ENCODE results near the gene FTSJ3.
"Not testable (repeated sequence)": the region's sequence is repeated elsewhere in the genome, so short reads cannot be mapped to it uniquely, and the experiment has no call there.

FTSJ3 gene

GRCh38 chr17:63822537-63822936, 4.9 kb downstream of the FTSJ3 start:
- Mint-ChIP-seq H3K9me3 (no peaks in the 10 kb centered on the region), H3K27ac (no peak overlapping the region), H3K4me3 (no peak overlapping the region), H3K4me1 (peaks cover 37% of the 10 kb centered on the region), H3K36me3 (peaks cover 35% of the 10 kb centered on the region), H3K27me3 (no peaks in the 10 kb centered on the region)

GRCh38 chr17:63821804-63822203, 5.7 kb downstream of the FTSJ3 start:
- Mint-ChIP-seq H3K4me1 (peaks cover 37% of the 10 kb centered on the region), H3K4me3 (peak overlapping the region; percentile 9), H3K27me3 (no peaks in the 10 kb centered on the region), H3K27ac (peak overlapping the region; percentile 80), H3K36me3 (peaks cover 32% of the 10 kb centered on the region), H3K9me3 (no peaks in the 10 kb centered on the region)

- Mint-ChIP-seq H3K4me3 (no peak overlapping the region), H3K36me3 (peaks cover 31% of the 10 kb centered on the region), H3K27me3 (no peaks in the 10 kb centered on the region), H3K9me3 (no peaks in the 10 kb centered on the region), H3K4me1 (peaks cover 37% of the 10 kb centered on the region), H3K27ac (peak overlapping the region; percentile 4)
These were observed 6.4 kb downstream of the FTSJ3 start for GRCh38 chr17:63820963-63821561.

- Mint-ChIP-seq H3K4me1 (peaks cover 30% of the 10 kb centered on the region), H3K27me3 (no peaks in the 10 kb centered on the region), H3K4me3 (no peak overlapping the region), H3K9me3 (no peaks in the 10 kb centered on the region), H3K36me3 (peaks cover 28% of the 10 kb centered on the region), H3K27ac (peak overlapping the region; percentile 87)
These were observed 7.6 kb downstream of the FTSJ3 start for GRCh38 chr17:63819585-63820537.

- H3K27me3 Mint-ChIP-seq: no peaks in the 10 kb centered on the region
- no peak overlapping the region for H3K4me3 Mint-ChIP-seq
- peaks cover 22% of the 10 kb centered on the region for H3K36me3 Mint-ChIP-seq
- peaks cover 23% of the 10 kb centered on the region for H3K4me1 Mint-ChIP-seq
- H3K9me3 Mint-ChIP-seq: no peaks in the 10 kb centered on the region
- H3K27ac Mint-ChIP-seq: peak overlapping the region; percentile 62
These were observed 8.3 kb downstream of the FTSJ3 start for GRCh38 chr17:63819131-63819530.

- peaks cover 12% of the 10 kb centered on the region for H3K4me1 Mint-ChIP-seq
- H3K4me3 Mint-ChIP-seq: no peak overlapping the region
- H3K36me3 Mint-ChIP-seq: peaks cover 13% of the 10 kb centered on the region
- no peaks in the 10 kb centered on the region for H3K27me3 Mint-ChIP-seq
- H3K9me3 Mint-ChIP-seq: no peaks in the 10 kb centered on the region
- no peak overlapping the region for H3K27ac Mint-ChIP-seq
These were observed 9.6 kb downstream of the FTSJ3 start for GRCh38 chr17:63817736-63818385.

GRCh38 chr17:63816669-63817068, 10.8 kb downstream of the FTSJ3 start:
- H3K4me1 Mint-ChIP-seq: peaks cover 6% of the 10 kb centered on the region
- H3K36me3 Mint-ChIP-seq: peaks cover 10% of the 10 kb centered on the region
- H3K9me3 Mint-ChIP-seq: no peaks in the 10 kb centered on the region
- H3K27ac Mint-ChIP-seq: no peak overlapping the region
- H3K4me3 Mint-ChIP-seq: no peak overlapping the region
- H3K27me3 Mint-ChIP-seq: no peaks in the 10 kb centered on the region

- Mint-ChIP-seq H3K9me3 (no peaks in the 10 kb centered on the region), H3K27me3 (no peaks in the 10 kb centered on the region), H3K27ac (no peak overlapping the region), H3K36me3 (peaks cover 11% of the 10 kb centered on the region), H3K4me1 (peaks cover 5% of the 10 kb centered on the region), H3K4me3 (no peak overlapping the region)
These were observed 11.3 kb downstream of the FTSJ3 start for GRCh38 chr17:63816123-63816522.

GRCh38 chr17:63809970-63810369, 17.5 kb downstream of the FTSJ3 start:
- Mint-ChIP-seq H3K4me1 (peaks cover 6% of the 10 kb centered on the region), H3K27ac (no peak overlapping the region), H3K4me3 (no peak overlapping the region), H3K36me3 (peaks cover 29% of the 10 kb centered on the region), H3K27me3 (no peaks in the 10 kb centered on the region), H3K9me3 (no peaks in the 10 kb centered on the region)

GRCh38 chr17:63805591-63805990, 21.9 kb downstream of the FTSJ3 start:
- Mint-ChIP-seq H3K4me3 (no peak overlapping the region), H3K36me3 (peaks cover 22% of the 10 kb centered on the region), H3K27me3 (no peaks in the 10 kb centered on the region), H3K4me1 (peaks cover 10% of the 10 kb centered on the region), H3K27ac (no peak overlapping the region), H3K9me3 (no peaks in the 10 kb centered on the region)

- peak overlapping the region; percentile 9 for H3K27ac Mint-ChIP-seq
- peaks cover 20% of the 10 kb centered on the region for H3K36me3 Mint-ChIP-seq
- no peaks in the 10 kb centered on the region for H3K9me3 Mint-ChIP-seq
- peaks cover 10% of the 10 kb centered on the region for H3K4me1 Mint-ChIP-seq
- no peaks in the 10 kb centered on the region for H3K27me3 Mint-ChIP-seq
- H3K4me3 Mint-ChIP-seq: no peak overlapping the region
These were observed 23.1 kb downstream of the FTSJ3 start for GRCh38 chr17:63804328-63804727.

GRCh38 chr17:63800783-63801182, 26.7 kb downstream of the FTSJ3 start:
- H3K27ac Mint-ChIP-seq: peak overlapping the region; percentile 48
- H3K4me3 Mint-ChIP-seq: no peak overlapping the region
- peaks cover 5% of the 10 kb centered on the region for H3K36me3 Mint-ChIP-seq
- peaks cover 4% of the 10 kb centered on the region for H3K4me1 Mint-ChIP-seq
- H3K27me3 Mint-ChIP-seq: no peaks in the 10 kb centered on the region
- H3K9me3 Mint-ChIP-seq: no peaks in the 10 kb centered on the region

- H3K4me1 Mint-ChIP-seq: peaks cover 5% of the 10 kb centered on the region
These were observed 28.8 kb downstream of the FTSJ3 start for GRCh38 chr17:63798572-63799106.

GRCh38 chr17:63796375-63796774, 31.1 kb downstream of the FTSJ3 start:
- H3K4me3 Mint-ChIP-seq, H3K27me3 Mint-ChIP-seq, H3K9me3 Mint-ChIP-seq, H3K27ac Mint-ChIP-seq: not testable (repeated sequence)
- peaks cover 14% of the 10 kb centered on the region for H3K4me1 Mint-ChIP-seq
- H3K36me3 Mint-ChIP-seq: peaks cover 10% of the 10 kb centered on the region

More at GRCh38 chr17:63798572-63799106, 28.8 kb downstream of the FTSJ3 start:
- Mint-ChIP-seq H3K4me3 (no peak overlapping the region), H3K27me3 (no peaks in the 10 kb centered on the region), H3K36me3 (peaks cover 7% of the 10 kb centered on the region), H3K9me3 (no peaks in the 10 kb centered on the region), H3K27ac (no peak overlapping the region)

GRCh38 chr17:63792055-63792729, 35.3 kb downstream of the FTSJ3 start:
- Mint-ChIP-seq H3K36me3 (peaks cover 8% of the 10 kb centered on the region), H3K27ac (no peak overlapping the region), H3K4me3 (no peak overlapping the region), H3K9me3 (no peaks in the 10 kb centered on the region), H3K4me1 (peaks cover 14% of the 10 kb centered on the region), H3K27me3 (no peaks in the 10 kb centered on the region)
